Osteocyte (in vitro differentiated cells): ENCODE data around the gene BMP7. TPM values are rescaled to one million over a fixed set of nuclear protein-coding genes. Genes with fewer than 3 reads are reported as not detected.

Experiments used
- DNase-seq: peaks from one replicate; pipeline ENCODE4 v3.0.0; 2021; ENCODE audit warnings: mixed read lengths; ENCODE audit not compliant: unreplicated experiment; ENCODE audit errors: extremely low spot score
- H3K27ac Mint-ChIP-seq: one replicate; pipeline ENCODE4 v1.8.0; 2021; ENCODE audit warnings: mild to moderate bottlenecking, mixed read lengths; ENCODE audit not compliant: unreplicated experiment
- H3K27me3 Mint-ChIP-seq: one replicate; pipeline ENCODE4 v1.8.0; 2021; ENCODE audit warnings: mixed read lengths; ENCODE audit not compliant: unreplicated experiment
- H3K36me3 Mint-ChIP-seq: one replicate; pipeline ENCODE4 v1.8.0; 2021; ENCODE audit warnings: mixed read lengths; ENCODE audit not compliant: unreplicated experiment
- H3K4me1 Mint-ChIP-seq: one replicate; pipeline ENCODE4 v1.8.0; 2021; ENCODE audit warnings: mixed read lengths; ENCODE audit not compliant: unreplicated experiment
- H3K4me3 Mint-ChIP-seq: one replicate; pipeline ENCODE4 v1.8.0; 2021; ENCODE audit warnings: mild to moderate bottlenecking, moderate library complexity, mixed read lengths; ENCODE audit not compliant: unreplicated experiment
- H3K9me3 Mint-ChIP-seq: one replicate; pipeline ENCODE4 v1.8.0; 2021; ENCODE audit warnings: mixed read lengths; ENCODE audit not compliant: unreplicated experiment
- CTCF ChIP-seq: fragments of 200-600 bp; sonication (generic); IDR thresholded peaks from 2 replicates; pipeline ENCODE4 v1.5.0; 2021; ENCODE audit warnings: antibody characterized with exemption, mild to moderate bottlenecking, moderate library complexity
- total RNA-seq: library from RNA; stranded (reverse); gene quantifications from 2 replicates; pipeline ENCODE4 v1.2.1, GENCODE V29; 2021

The BMP7 gene
- total RNA-seq, 1 donor from 2014 or later = not detected

GRCh38 chr20:57250607-57251343 lies 15.7 kb downstream of the BMP7 start:
- TF ChIP-seq CTCF = no peak
- no peak for DNase-seq
- Mint-ChIP-seq H3K36me3 (no peaks in the 10 kb centered on the region), H3K27me3 (peaks cover 32% of the 10 kb centered on the region), H3K4me1 (peaks cover 4% of the 10 kb centered on the region), H3K27ac (no peak overlapping the region), H3K4me3 (no peak overlapping the region), H3K9me3 (peaks cover 6% of the 10 kb centered on the region)

GRCh38 chr20:57249772-57250171 lies 16.7 kb downstream of the BMP7 start:
- no peak overlapping the region for H3K27ac Mint-ChIP-seq
- TF ChIP-seq CTCF = no peak
- no peak overlapping the region for H3K4me3 Mint-ChIP-seq
- no peaks in the 10 kb centered on the region for H3K36me3 Mint-ChIP-seq
- peaks cover 6% of the 10 kb centered on the region for H3K9me3 Mint-ChIP-seq
- no peak for DNase-seq
- peaks cover 4% of the 10 kb centered on the region for H3K4me1 Mint-ChIP-seq
- peaks cover 27% of the 10 kb centered on the region for H3K27me3 Mint-ChIP-seq

- no peak for TF ChIP-seq CTCF
- H3K36me3 Mint-ChIP-seq = no peaks in the 10 kb centered on the region
- H3K4me3 Mint-ChIP-seq = no peak overlapping the region
- H3K9me3 Mint-ChIP-seq = peaks cover 6% of the 10 kb centered on the region
- no peak overlapping the region for H3K27ac Mint-ChIP-seq
- H3K27me3 Mint-ChIP-seq = peaks cover 21% of the 10 kb centered on the region
- H3K4me1 Mint-ChIP-seq = peaks cover 4% of the 10 kb centered on the region
- DNase-seq = no peak
These were observed 17.4 kb downstream of the BMP7 start for GRCh38 chr20:57249073-57249472.

- peaks cover 6% of the 10 kb centered on the region for H3K9me3 Mint-ChIP-seq
- H3K4me1 Mint-ChIP-seq = peaks cover 4% of the 10 kb centered on the region
- no peak for DNase-seq
- TF ChIP-seq CTCF = no peak
- H3K27me3 Mint-ChIP-seq = peaks cover 19% of the 10 kb centered on the region
- H3K36me3 Mint-ChIP-seq = no peaks in the 10 kb centered on the region
- no peak overlapping the region for H3K27ac Mint-ChIP-seq
- no peak overlapping the region for H3K4me3 Mint-ChIP-seq
These were observed 18.2 kb downstream of the BMP7 start for GRCh38 chr20:57248132-57248797.

- H3K4me1 Mint-ChIP-seq = peaks cover 4% of the 10 kb centered on the region
- H3K4me3 Mint-ChIP-seq = no peak overlapping the region
- H3K9me3 Mint-ChIP-seq = peaks cover 6% of the 10 kb centered on the region
- peaks cover 17% of the 10 kb centered on the region for H3K27me3 Mint-ChIP-seq
- DNase-seq = no peak
- TF ChIP-seq CTCF = no peak
- H3K36me3 Mint-ChIP-seq = no peaks in the 10 kb centered on the region
- H3K27ac Mint-ChIP-seq = no peak overlapping the region
These were observed 19.0 kb downstream of the BMP7 start for GRCh38 chr20:57247292-57247965.
